ENCODE data around the gene SDK2. TPM values are rescaled to one million over a fixed set of nuclear protein-coding genes. Genes with fewer than 3 reads are reported as not detected.

Gene SDK2
- total RNA-seq, 1 donor from 2014 or later: 31.8 TPM

DNA sequence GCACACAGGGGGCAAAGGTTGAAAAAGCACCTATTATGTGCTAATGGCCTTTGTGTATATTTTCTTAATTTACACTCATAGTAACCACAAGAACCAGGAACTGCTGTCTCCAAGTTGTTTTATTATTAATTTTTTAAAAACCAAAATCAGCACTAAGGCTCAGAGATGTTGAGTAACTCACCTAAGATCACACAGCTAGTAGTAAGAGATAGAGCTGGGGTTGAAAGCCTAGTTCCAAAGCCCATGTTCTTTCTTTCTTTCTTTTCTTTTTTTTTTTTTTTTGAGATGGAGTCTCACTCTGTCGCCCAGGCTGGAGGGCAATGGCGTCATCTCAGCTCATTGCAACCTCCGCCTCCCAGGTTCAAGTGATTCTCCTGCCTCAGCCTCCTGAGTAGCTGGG lies 75.3 kb downstream of the SDK2 start:
- no peak overlapping the region for H3K4me3 Mint-ChIP-seq
- TF ChIP-seq, protein P1, sequence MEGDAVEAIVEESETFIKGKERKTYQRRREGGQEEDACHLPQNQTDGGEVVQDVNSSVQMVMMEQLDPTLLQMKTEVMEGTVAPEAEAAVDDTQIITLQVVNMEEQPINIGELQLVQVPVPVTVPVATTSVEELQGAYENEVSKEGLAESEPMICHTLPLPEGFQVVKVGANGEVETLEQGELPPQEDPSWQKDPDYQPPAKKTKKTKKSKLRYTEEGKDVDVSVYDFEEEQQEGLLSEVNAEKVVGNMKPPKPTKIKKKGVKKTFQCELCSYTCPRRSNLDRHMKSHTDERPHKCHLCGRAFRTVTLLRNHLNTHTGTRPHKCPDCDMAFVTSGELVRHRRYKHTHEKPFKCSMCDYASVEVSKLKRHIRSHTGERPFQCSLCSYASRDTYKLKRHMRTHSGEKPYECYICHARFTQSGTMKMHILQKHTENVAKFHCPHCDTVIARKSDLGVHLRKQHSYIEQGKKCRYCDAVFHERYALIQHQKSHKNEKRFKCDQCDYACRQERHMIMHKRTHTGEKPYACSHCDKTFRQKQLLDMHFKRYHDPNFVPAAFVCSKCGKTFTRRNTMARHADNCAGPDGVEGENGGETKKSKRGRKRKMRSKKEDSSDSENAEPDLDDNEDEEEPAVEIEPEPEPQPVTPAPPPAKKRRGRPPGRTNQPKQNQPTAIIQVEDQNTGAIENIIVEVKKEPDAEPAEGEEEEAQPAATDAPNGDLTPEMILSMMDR (IDR thresholded peaks at IDR 0.05; ENCODE audit: unreplicated experiment): no peak
- H3K36me3 Mint-ChIP-seq: peaks cover 1% of the 10 kb centered on the region
- DNase-seq (ENCODE audit: low spot score in 2 of 2, unreplicated experiment in 2 of 2): no peak
- H3K27ac Mint-ChIP-seq: no peak overlapping the region
- no peaks in the 10 kb centered on the region for H3K9me3 Mint-ChIP-seq
- H3K27me3 Mint-ChIP-seq (ENCODE audit: low read depth): no peaks in the 10 kb centered on the region
- peaks cover 4% of the 10 kb centered on the region for H3K4me1 Mint-ChIP-seq

DNA sequence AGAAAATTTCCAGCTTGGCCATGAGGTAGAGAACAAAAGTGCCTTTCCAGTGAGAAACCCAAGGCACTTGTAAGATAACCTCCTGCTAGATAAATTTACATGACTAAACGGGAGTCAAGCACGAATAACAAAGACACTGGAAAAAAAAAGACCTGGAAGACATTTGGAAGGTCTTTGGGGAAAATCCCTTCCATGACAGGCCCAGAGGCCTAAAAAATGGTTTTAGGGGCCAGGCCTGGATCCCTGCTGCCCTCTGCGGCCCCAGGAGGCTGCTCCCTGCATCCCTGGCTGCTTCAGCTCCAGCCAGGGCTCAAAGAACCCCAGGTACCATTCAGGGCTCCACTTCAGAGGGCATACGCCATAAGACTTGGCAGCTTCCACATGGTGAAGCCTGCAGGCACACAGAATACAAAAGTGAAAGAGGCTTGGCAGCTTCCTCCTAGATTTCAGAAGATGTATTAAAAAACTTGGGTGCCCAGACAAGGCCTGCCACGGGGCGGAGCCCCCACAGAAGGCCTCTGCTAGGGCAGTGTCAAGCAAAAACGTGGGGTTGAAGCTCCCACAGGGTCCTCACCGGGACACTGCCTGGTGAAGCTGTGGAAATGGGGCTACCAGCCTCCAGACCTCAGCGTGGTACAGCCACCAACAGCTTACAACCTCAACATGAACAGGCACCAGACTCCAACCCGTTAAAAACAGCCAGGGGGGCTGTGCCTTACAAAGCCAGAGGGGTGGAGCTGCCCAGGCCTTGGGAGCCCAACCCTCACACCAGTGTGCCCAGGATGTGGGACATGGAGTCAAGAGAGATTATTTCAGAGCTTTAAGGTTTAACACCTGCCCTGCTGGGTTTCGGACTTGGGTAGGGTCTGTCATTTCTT lies 77.1 kb downstream of the SDK2 start:
- Mint-ChIP-seq H3K27ac (no peak overlapping the region), H3K4me1 (peaks cover 4% of the 10 kb centered on the region), H3K36me3 (peaks cover 1% of the 10 kb centered on the region), H3K4me3 (no peak overlapping the region), H3K27me3 (ENCODE audit: low read depth) (no peaks in the 10 kb centered on the region), H3K9me3 (no peaks in the 10 kb centered on the region)
- TF ChIP-seq, protein P1 (IDR thresholded peaks at IDR 0.05; ENCODE audit: unreplicated experiment): no peak
- DNase-seq (ENCODE audit: low spot score in 2 of 2, unreplicated experiment in 2 of 2): no peak

DNA sequence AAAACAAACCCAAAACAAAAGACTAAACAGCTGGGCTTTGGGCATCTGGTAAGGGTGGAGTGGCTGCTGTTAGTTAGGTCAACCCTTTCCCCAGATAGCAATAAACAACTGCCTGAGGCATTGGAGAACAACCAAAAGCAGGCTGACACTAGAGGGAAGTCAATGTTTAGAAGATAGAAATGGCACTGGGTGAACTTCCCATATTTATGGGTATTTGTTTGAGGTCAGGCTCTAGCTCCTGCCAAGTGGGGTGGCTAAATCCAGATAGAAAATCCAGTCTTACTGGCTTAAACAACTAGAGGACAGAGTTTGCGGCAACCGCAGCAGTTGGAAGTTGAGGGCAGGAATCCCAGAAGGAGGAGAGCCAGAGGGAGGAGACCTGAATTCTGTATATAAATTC lies 79.4 kb downstream of the SDK2 start:
- Mint-ChIP-seq H3K9me3 (no peaks in the 10 kb centered on the region), H3K36me3 (peaks cover 1% of the 10 kb centered on the region), H3K27ac (no peak overlapping the region), H3K4me1 (peaks cover 4% of the 10 kb centered on the region), H3K27me3 (ENCODE audit: low read depth) (no peaks in the 10 kb centered on the region), H3K4me3 (no peak overlapping the region)
- TF ChIP-seq, protein P1 (IDR thresholded peaks at IDR 0.05; ENCODE audit: unreplicated experiment): no peak
- no peak for DNase-seq (ENCODE audit: low spot score in 2 of 2, unreplicated experiment in 2 of 2)

DNA sequence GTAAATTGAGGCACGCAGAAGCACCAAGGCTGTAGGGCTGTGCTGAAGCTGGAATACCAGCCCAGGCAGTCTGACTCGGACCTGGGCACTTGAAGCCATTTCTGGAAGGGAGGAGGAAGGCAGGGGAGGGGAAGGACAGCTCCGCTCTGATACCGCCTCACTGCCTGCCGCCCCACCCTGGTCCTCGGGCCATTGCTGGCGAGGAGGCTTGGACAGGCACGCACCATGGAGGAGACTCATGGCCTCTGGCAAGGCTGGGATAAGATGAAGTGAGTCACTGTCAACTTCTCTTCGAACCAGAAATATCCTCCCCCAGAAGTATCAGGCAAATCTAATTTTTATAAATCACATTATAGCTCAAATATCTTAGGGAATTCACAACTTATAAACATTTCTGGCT lies 81.3 kb downstream of the SDK2 start:
- DNase-seq (ENCODE audit: low spot score in 2 of 2, unreplicated experiment in 2 of 2): no peak
- Mint-ChIP-seq H3K27me3 (ENCODE audit: low read depth) (no peaks in the 10 kb centered on the region), H3K36me3 (peaks cover 1% of the 10 kb centered on the region), H3K4me3 (no peak overlapping the region), H3K9me3 (no peaks in the 10 kb centered on the region), H3K4me1 (peaks cover 8% of the 10 kb centered on the region), H3K27ac (no peak overlapping the region)
- TF ChIP-seq, protein P1 (IDR thresholded peaks at IDR 0.05; ENCODE audit: unreplicated experiment): no peak

DNA sequence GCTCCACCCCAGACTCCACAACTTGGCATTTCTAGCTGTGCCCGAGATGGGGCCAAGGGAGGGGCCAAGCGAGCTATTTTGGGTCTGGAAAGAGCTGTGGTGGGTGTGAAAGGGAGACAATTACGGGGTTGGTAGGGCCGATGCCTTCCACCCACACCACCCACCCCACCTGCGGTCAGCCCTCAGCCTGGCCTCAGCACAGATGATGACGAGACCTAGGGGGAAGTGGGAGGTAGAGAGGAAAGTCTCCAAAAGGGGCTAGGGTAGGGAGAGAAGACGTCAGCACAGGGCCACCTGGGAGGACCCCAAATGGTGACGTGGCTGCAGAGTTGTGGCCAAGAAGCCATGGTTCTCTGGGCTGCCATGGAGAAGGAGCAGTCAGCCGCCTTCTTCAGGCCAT lies 83.1 kb downstream of the SDK2 start:
- H3K9me3 Mint-ChIP-seq: no peaks in the 10 kb centered on the region
- H3K4me3 Mint-ChIP-seq: no peak overlapping the region
- peaks cover 5% of the 10 kb centered on the region for H3K4me1 Mint-ChIP-seq
- H3K27ac Mint-ChIP-seq: no peak overlapping the region
- H3K36me3 Mint-ChIP-seq: peaks cover 1% of the 10 kb centered on the region
- DNase-seq (ENCODE audit: low spot score in 2 of 2, unreplicated experiment in 2 of 2): no peak
- TF ChIP-seq, protein P1 (IDR thresholded peaks at IDR 0.05; ENCODE audit: unreplicated experiment): no peak
- H3K27me3 Mint-ChIP-seq (ENCODE audit: low read depth): peaks cover 2% of the 10 kb centered on the region

Data from mesothelial cell of epicardium (in vitro differentiated cells).